ENCODE measurements around the gene SPEN. TPM values are rescaled to one million over a fixed set of nuclear protein-coding genes. Genes with fewer than 3 reads are reported as not detected.
"Not testable (repeated sequence)": the region's sequence is repeated elsewhere in the genome, so short reads cannot be mapped to it uniquely, and the experiment has no call there.

SPEN gene
- total RNA-seq, 4 donors from 2014 or later, result 40.7 to 97.0 (median 57.3) TPM

DNA sequence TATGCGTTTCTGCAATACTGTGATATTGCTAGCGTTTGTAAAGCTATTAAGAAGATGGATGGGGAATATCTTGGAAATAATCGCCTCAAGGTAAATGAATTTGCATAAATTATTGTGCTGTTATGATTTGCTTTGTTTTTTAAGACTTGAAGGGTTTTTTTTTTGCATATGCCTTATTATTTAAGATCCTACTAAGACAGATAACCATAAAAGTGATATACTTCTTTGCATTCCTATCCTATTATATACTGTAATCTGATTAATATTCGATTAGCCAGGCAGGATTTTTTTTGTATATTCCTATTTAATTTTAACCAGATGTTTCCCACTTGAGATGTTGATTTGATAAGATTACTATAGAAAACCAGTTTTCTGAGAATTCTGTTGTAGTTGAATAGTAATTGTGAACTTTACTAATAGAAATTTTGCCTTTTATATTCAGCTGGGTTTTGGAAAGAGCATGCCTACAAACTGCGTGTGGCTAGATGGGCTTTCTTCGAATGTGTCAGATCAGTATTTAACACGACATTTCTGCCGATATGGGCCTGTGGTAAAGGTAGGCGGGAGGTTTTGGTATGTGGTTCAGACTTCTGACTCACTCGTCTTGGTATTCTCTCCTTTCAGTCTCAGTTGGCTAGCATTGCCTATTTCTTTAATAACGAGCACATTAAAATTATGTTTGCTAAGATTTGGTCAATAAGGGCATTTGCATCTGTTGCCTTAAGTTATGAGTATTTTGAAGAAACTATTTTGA is 71.6 kb downstream of the SPEN start:
- DNase-seq, result no peak
- WGBS, 2 donors, result 93 to 96% methylated on average over 11 of the region's 11 CpGs
- Histone ChIP-seq H3K9me3 (no peaks in the 10 kb centered on the region), H3K4me3 (replicated peaks in 1 of 3) (no peak overlapping the region), H3K36me3 (peaks cover 22 to 25% of the 10 kb centered on the region in 2 donors), H3K27me3 (no peaks in the 10 kb centered on the region), H3K4me1 (peaks cover 9 to 30% of the 10 kb centered on the region in 2 donors), H3K27ac (no peak overlapping the region)
- TF ChIP-seq POLR2A (IDR thresholded peaks at IDR 0.05), result no peak
- TF ChIP-seq, protein P1, sequence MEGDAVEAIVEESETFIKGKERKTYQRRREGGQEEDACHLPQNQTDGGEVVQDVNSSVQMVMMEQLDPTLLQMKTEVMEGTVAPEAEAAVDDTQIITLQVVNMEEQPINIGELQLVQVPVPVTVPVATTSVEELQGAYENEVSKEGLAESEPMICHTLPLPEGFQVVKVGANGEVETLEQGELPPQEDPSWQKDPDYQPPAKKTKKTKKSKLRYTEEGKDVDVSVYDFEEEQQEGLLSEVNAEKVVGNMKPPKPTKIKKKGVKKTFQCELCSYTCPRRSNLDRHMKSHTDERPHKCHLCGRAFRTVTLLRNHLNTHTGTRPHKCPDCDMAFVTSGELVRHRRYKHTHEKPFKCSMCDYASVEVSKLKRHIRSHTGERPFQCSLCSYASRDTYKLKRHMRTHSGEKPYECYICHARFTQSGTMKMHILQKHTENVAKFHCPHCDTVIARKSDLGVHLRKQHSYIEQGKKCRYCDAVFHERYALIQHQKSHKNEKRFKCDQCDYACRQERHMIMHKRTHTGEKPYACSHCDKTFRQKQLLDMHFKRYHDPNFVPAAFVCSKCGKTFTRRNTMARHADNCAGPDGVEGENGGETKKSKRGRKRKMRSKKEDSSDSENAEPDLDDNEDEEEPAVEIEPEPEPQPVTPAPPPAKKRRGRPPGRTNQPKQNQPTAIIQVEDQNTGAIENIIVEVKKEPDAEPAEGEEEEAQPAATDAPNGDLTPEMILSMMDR (IDR thresholded peaks at IDR 0.05), result no peak
- intact Hi-C loops (cut with DNase I), result no loop called here

DNA sequence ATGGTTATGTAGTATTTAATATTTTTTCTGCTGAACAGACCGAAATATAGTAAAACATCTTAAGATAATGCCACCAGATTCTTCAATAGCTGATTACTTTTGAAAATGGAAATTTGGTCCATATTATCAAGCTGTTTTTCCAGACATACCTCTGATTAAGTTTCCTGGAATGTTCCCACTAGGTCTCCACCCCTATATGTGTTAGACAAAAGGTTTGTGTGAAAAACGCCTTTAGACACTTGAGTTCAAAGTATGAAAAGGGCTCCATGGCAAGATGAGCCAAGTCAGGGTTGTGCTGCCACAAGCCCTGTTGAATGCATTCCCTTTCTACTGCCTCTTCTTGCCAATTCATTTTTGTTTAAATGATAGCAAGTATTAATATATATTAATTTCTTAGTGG is 75.7 kb downstream of the SPEN start:
- Histone ChIP-seq H3K4me3 (replicated peaks in 1 of 3) (no peak overlapping the region), H3K4me1 (peaks cover 0 to 9% of the 10 kb centered on the region in 2 donors), H3K9me3 (no peaks in the 10 kb centered on the region), H3K36me3 (peaks cover 30% of the 10 kb centered on the region in 2 donors), H3K27me3 (no peaks in the 10 kb centered on the region), H3K27ac (no peak overlapping the region)
- no peak for TF ChIP-seq POLR2A (IDR thresholded peaks at IDR 0.05)
- TF ChIP-seq, protein P1 (IDR thresholded peaks at IDR 0.05), result no peak
- 89 to 91% methylated on average over 2 of the region's 2 CpGs for WGBS, 2 donors
- no peak for DNase-seq
- intact Hi-C loops (cut with DNase I), result no loop called here

DNA sequence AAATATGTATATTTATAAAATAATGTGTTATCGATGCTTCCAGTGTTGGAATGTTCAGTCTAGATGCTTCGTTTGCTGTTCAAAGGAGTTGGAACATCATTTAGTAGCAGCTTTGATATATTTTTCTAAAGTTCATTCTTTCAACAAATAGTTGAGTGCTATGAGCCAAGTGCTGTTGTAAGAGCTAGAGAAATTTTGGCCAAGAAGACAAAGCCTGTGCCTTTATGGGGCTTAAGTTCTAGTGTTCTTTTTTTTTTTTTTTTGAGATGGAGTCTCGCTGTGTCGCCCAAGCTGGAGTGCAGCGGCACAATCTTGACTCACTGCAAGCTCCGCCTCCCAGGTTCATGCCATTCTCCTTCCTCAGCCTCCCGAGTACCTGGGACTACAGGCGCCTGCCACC is 78.9 kb downstream of the SPEN start:
- DNase-seq; H3K4me3 ChIP-seq (replicated peaks in 1 of 3); H3K27me3 ChIP-seq; H3K9me3 ChIP-seq; H3K27ac ChIP-seq; H3K4me1 ChIP-seq; intact Hi-C loops (cut with DNase I): not testable (repeated sequence)
- WGBS, 2 donors, result 92 to 94% methylated on average over 8 of the region's 8 CpGs
- peaks cover 39 to 45% of the 10 kb centered on the region in 2 donors for H3K36me3 ChIP-seq

DNA sequence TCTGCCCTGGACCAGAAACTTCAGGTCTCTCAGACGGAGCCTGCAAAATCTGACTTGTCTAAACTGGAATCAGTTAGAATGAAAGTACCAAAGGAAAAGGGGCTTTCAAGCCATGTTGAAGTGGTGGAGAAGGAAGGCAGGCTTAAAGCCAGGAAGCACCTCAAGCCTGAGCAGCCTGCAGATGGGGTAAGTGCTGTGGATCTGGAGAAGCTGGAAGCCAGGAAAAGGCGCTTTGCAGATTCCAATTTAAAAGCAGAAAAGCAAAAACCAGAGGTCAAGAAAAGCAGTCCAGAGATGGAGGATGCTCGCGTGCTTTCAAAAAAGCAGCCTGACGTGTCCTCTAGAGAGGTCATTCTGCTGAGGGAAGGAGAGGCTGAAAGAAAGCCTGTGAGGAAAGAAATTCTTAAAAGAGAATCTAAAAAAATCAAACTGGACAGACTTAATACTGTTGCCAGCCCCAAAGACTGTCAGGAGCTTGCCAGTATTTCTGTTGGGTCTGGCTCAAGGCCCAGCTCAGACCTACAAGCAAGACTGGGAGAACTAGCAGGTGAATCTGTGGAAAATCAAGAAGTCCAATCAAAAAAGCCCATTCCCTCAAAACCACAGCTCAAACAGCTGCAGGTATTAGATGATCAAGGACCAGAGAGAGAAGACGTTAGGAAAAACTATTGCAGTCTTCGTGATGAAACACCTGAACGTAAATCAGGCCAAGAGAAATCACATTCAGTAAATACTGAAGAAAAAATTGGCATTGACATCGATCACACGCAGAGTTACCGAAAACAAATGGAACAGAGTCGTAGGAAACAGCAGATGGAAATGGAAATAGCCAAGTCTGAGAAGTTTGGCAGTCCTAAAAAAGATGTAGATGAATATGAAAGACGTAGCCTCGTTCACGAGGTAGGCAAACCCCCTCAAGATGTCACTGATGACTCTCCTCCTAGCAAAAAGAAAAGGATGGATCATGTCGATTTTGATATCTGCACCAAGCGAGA is 81.8 kb downstream of the SPEN start:
- 96% methylated on average over 17 of the region's 17 CpGs for WGBS, 2 donors
- Histone ChIP-seq H3K27ac (no peak overlapping the region), H3K4me1 (peaks cover 0 to 5% of the 10 kb centered on the region in 2 donors), H3K4me3 (replicated peaks in 1 of 3) (no peak overlapping the region), H3K9me3 (no peaks in the 10 kb centered on the region), H3K36me3 (peaks cover 53 to 59% of the 10 kb centered on the region in 2 donors), H3K27me3 (no peaks in the 10 kb centered on the region)
- intact Hi-C loops (cut with DNase I), result no loop called here
- DNase-seq, result no peak
- TF ChIP-seq, protein P1 (IDR thresholded peaks at IDR 0.05), result no peak
- TF ChIP-seq POLR2A (IDR thresholded peaks at IDR 0.05), result no peak

DNA sequence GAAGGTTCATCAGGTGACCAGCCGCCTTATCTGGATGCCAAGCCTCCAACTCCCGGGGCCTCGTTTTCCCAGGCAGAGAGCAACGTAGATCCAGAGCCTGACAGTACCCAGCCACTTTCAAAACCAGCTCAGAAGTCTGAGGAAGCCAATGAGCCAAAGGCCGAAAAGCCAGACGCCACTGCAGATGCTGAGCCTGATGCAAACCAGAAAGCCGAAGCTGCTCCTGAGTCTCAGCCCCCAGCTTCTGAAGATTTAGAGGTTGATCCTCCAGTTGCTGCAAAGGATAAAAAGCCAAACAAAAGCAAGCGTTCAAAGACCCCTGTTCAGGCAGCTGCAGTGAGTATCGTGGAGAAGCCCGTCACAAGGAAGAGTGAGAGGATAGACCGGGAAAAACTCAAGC is 83.9 kb downstream of the SPEN start:
- Histone ChIP-seq H3K4me3 (replicated peaks in 1 of 3) (no peak overlapping the region), H3K9me3 (no peaks in the 10 kb centered on the region), H3K27me3 (no peaks in the 10 kb centered on the region), H3K36me3 (peaks cover 68 to 75% of the 10 kb centered on the region in 2 donors), H3K4me1 (no peaks in the 10 kb centered on the region), H3K27ac (no peak overlapping the region)
- intact Hi-C loops (cut with DNase I), result no loop called here
- TF ChIP-seq, protein P1 (IDR thresholded peaks at IDR 0.05), result no peak
- 96 to 99% methylated on average over 9 to 10 of the region's 11 CpGs for WGBS, 2 donors
- no peak for DNase-seq
